ENCODE measurements around the gene ADAMTS18.
"Not testable (repeated sequence)": the region's sequence is repeated elsewhere in the genome, so short reads cannot be mapped to it uniquely, and the experiment has no call there.

ADAMTS18 gene

GRCh38 chr16:77324729-77325128, 110.1 kb downstream of the ADAMTS18 start:
- DNase-seq = no peak

GRCh38 chr16:77323695-77324094, 111.1 kb downstream of the ADAMTS18 start:
- no peak for DNase-seq

- no peak for DNase-seq
Measured at GRCh38 chr16:77322757-77323156, 112.1 kb downstream of the ADAMTS18 start.

DNA sequence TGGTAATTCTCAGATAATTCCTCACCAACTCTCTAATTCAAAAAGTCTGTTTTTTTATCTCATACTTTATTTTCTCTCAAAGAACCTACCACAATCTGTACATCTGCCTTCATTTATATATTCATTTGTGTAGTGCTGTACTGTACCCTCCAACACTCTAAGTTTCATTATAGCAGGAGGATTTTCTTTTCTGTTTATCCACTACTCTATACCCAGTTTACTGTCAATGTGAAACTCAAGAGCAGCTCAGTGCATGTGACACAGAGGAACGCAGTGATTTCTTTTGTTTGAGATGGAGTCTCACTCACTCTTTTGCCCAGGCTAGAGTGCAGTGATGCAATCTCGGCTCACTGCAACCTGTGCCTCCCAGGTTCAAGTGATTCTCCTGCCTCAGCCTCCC, 117.8 kb downstream of the ADAMTS18 start:
- DNase-seq = no peak

DNA sequence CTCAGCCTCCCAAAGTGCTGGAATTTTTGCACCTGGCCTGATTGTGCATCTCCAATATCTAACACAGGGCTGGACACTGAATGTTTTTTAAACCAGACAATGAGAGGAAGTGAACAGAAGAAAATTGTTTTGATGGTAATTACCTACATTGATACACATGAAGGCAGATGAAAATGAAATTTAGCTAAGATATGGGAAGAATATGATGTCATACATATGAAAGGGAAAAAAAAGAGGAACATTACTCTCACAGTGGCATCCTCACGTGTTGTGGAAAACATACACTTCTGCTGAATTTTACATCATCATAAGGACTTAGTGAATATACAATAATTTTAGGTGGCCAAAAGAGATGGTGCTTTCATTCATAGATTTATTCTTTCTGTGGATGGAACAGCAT, 124.0 kb downstream of the ADAMTS18 start:
- DNase-seq = no peak

GRCh38 chr16:77308163-77308561, 126.7 kb downstream of the ADAMTS18 start:
- no peak for DNase-seq

GRCh38 chr16:77307426-77308162, 127.2 kb downstream of the ADAMTS18 start:
- no peak for DNase-seq

DNA sequence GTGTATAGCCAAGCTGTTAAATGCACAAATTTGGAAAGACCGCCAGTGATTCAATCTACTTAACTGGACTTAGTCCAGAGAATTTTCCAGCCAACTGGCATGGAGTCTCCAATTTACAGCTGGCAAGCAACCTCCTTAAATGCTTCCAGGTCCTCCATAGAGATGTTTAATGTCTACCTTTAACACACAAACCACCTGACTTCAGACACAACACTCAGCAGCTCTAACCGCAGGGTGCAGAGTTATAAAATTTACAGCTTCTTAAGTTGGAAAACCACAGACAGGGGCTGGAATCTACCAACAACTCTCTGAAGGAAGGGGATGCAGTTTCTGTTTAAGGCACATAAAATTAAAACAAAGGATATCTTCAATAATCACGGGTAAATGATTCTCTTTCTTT, 128.8 kb downstream of the ADAMTS18 start:
- no peak for DNase-seq

GRCh38 chr16:77304877-77305276, 130.0 kb downstream of the ADAMTS18 start:
- no peak for DNase-seq

GRCh38 chr16:77304134-77304533, 130.7 kb downstream of the ADAMTS18 start:
- no peak for DNase-seq

DNA sequence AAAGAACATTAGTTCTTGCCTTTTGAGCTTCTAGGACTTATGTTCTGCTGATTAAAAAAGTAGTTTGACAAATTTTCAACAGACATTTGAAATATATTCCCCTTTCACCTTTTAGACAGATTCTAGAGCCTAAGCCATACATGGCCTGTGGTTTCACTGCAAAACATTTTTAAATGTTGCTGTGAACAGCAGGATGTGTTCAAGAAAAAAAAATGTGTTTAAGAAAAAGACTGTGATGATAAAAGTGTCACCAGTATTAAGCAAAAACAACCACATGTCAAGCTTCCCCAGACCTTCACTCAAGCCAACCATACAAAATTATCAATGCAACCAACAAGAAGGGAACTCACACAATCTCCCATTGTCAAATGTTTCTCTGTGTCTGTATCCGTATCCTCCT, 132.2 kb downstream of the ADAMTS18 start:
- no peak for DNase-seq

DNA sequence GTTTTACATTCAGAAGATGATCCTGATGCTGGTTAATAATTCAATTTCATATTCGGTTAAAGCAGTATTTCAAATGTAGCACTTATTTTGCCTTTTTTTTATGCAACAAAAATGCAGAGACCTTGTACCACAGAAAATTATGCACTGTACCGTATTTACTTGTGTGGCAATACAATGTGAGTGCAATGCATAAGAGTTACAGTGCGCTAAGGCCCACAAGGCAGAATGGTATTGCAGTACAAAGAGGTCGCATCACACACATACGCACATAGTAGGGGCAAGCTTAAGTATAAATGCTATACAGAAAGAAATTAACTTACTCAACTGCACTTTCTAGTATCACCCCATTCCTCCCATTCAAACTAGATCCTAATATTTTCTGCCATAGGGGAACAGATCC, 132.6 kb downstream of the ADAMTS18 start:
- no peak for DNase-seq

- DNase-seq = no peak
Measured at GRCh38 chr16:77300256-77300655, 134.6 kb downstream of the ADAMTS18 start.

DNA sequence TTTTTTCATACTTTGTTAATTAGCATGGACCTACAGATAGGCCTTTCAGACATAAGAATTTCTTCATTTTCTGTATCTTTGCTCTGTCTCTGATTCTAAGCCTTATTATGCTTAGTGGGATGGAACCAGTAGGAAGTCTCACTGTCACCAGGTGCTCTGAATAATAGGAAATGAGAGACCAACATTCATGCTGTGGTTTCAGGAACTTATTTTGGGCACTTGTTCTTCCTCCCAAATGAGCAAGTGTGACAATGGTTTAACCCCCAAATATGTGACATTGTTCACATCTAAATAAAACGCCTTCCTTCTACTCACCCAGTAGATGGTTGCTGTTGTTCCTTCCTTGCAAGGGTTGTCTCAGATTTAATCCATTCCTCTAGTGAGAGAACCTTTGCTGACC, 135.4 kb downstream of the ADAMTS18 start:
- no peak for DNase-seq

DNA sequence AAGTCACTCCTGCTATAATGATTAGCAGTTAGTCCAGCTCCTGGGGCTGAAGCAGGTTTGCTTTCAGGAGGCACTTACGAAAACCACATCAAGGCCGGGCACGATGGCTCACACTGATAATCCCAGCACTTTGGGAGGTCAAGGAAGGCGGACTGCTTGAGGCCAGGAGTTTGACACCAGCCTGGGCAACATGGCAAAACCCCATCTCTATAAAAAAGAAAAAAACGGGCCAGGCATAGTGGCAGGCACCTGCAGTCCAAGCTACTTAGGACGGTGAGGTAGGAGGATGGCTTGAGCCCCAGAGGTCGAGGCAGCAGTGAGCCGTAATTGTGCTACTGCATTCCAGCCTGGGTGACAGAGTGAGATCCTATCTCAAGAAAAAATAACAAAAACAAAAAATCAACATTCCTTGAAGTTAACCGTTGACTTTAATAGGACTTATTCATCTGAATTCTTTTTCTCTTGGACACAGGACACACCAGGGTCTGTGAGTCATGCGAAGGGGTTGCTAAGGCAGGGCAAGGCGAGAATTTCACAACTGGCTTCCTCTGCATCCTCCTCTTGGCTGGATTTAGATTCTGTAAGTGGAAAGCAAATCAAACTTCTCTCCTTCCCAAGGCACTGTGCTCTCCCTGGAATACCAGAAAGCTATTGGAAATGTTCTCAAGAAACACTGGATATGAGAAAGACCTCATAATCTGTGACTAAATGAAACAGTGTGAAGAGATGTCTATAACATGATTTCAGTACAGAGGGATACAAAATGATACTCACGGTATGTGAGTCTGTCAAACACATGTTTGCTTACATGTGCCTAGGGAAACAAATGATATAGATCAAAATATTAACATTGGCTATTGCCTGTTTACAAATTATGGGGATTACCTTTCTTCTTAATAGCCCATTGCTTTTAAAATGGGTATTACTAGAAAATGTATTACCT, 136.1 kb downstream of the ADAMTS18 start:
- no peak for DNase-seq

- DNase-seq = no peak
Measured at GRCh38 chr16:77297996-77298395, 136.8 kb downstream of the ADAMTS18 start.

- DNase-seq = no peak
Measured at GRCh38 chr16:77295896-77296295, 138.9 kb downstream of the ADAMTS18 start.

DNA sequence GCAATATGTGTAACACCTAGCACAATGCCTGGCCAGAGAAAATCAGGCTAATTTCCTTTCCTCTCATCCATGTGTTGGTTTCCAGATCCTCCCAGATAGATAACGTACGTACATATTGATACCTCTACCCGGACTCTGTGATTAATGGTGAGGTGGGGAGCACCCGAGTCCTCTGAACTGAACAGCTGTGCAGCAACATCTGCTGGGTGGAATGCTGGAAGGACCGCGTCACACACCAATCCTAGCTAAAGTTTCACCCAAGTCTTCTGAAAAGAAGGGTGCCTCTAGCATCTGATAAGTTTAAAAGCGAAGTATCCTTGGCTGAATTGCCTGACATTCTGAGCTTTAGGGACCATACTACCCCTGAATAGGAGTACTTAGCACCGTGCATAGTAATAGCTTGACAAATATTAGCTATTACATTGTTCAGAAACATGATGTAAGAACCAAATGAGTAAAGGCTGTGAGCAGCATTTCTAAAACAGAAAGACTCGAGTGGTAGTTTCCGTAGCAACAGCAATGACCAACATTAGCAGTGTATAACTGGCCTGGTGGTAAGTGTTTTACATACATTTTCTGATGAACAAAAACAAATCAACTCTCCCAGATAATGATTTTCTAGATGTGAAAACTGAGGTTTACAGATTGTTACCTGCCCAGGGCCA, 144.3 kb downstream of the ADAMTS18 start:
- no peak for DNase-seq

GRCh38 chr16:77289331-77289809, 145.5 kb downstream of the ADAMTS18 start:
- DNase-seq = no peak

- DNase-seq = no peak
Measured at GRCh38 chr16:77288222-77288621, 146.6 kb downstream of the ADAMTS18 start.

GRCh38 chr16:77285676-77286075, 149.2 kb downstream of the ADAMTS18 start:
- no peak for DNase-seq

DNA sequence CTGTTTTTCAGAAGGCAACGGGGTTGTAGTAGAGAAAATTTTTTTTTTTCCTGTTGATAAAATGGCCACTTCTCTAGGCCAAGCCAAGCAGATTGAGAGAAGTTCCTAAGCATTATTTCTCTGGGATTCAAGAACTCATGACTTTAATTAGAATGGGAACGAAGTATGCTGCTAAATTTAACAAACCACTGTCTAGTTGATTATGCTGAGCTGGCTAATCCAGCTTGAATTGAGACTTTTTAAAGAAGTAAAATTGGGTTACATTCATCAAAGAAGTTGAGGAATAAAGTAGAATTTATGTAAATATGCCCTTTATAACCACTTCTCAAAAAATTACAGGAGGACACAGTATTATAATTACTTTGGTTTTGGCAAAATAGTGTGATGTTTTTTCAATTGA, 152.5 kb downstream of the ADAMTS18 start:
- DNase-seq = no peak

DNA sequence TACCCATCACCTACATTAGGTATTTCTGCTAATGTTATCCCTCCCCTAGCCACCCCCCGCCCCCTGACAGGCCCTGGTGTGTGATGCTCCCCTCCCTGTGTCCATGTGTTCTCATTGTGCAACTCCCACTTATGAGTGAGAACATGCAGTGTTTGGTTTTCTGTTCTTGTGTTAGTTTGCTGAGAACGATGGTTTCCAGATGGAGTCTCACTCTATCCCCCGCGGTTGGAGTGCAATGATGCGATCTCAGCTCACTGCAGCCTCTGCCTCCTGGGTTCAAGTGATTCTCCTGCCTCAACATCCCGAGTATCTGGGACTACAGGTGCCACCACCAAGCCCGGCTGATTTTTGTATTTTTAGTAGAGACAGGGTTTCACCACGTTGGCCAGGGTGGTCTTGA, 155.5 kb downstream of the ADAMTS18 start:
- DNase-seq = not testable (repeated sequence)
